ENCODE data around the gene SLC2A6. TPM values are rescaled to one million over a fixed set of nuclear protein-coding genes. Genes with fewer than 3 reads are reported as not detected.

SLC2A6 gene
- total and polyA plus RNA-seq, 2 donors (not counting 1 experiment from before 2014, with no cell fraction given) = 7.6 to 9.1 TPM

GRCh38 chr9:133518200-133518599 is 39.3 kb upstream of the SLC2A6 start:
- TF ChIP-seq CTCF (conservative IDR thresholded peaks at IDR 0.05 in 1 of 2, IDR thresholded peaks at IDR 0.05 in 1 of 2; ENCODE audit: low read depth in 1 of 2, low read length in 2 of 2) = no peak
- no peaks in the 10 kb centered on the region for H3K36me3 ChIP-seq (ENCODE audit: control insufficient read depth, insufficient read depth, low read length)
- DNase-seq (ENCODE audit: low read depth in 2 of 2) = no peak
- H3K4me3 ChIP-seq (replicated peaks in 1 of 4; ENCODE audit: control extremely low read depth in 1 of 4, insufficient read depth in 1 of 4, low read depth in 3 of 4, low read length in 4 of 4) = no peak overlapping the region
- no peaks in the 10 kb centered on the region for H4K20me1 ChIP-seq (ENCODE audit: control insufficient read depth, extremely low read depth, insufficient read depth, low read length)
- peaks cover 5% of the 10 kb centered on the region for H3K27me3 ChIP-seq (ENCODE audit: control insufficient read depth, insufficient read depth, low read length)
- no peak overlapping the region for H3K4me2 ChIP-seq (ENCODE audit: extremely low read depth, insufficient read depth, low read length)
- no peak overlapping the region for H2AFZ ChIP-seq (ENCODE audit: low read length)
- no peaks in the 10 kb centered on the region for H3K79me2 ChIP-seq (ENCODE audit: control insufficient read depth, insufficient read depth, low read length)
- no peak overlapping the region for H3K9ac ChIP-seq (ENCODE audit: insufficient read depth, low read length)
- H3K4me1 ChIP-seq (ENCODE audit: control insufficient read depth, extremely low read depth, insufficient read depth, low read length) = no peaks in the 10 kb centered on the region
- no peak overlapping the region for H3K27ac ChIP-seq (ENCODE audit: insufficient read depth, low read length)
- H3K9me3 ChIP-seq (ENCODE audit: control insufficient read depth, insufficient read depth, low read depth, low read length) = no peaks in the 10 kb centered on the region

- H4K20me1 ChIP-seq (ENCODE audit: control insufficient read depth, extremely low read depth, insufficient read depth, low read length) = no peaks in the 10 kb centered on the region
- no peak overlapping the region for H3K4me3 ChIP-seq (replicated peaks in 1 of 4; ENCODE audit: control extremely low read depth in 1 of 4, insufficient read depth in 1 of 4, low read depth in 3 of 4, low read length in 4 of 4)
- H3K27me3 ChIP-seq (ENCODE audit: control insufficient read depth, insufficient read depth, low read length) = peaks cover 7% of the 10 kb centered on the region
- H2AFZ ChIP-seq (ENCODE audit: low read length) = no peak overlapping the region
- no peak overlapping the region for H3K27ac ChIP-seq (ENCODE audit: insufficient read depth, low read length)
- no peak for DNase-seq (ENCODE audit: low read depth in 2 of 2)
- H3K79me2 ChIP-seq (ENCODE audit: control insufficient read depth, insufficient read depth, low read length) = no peaks in the 10 kb centered on the region
- H3K9ac ChIP-seq (ENCODE audit: insufficient read depth, low read length) = no peak overlapping the region
- H3K4me2 ChIP-seq (ENCODE audit: extremely low read depth, insufficient read depth, low read length) = no peak overlapping the region
- no peaks in the 10 kb centered on the region for H3K36me3 ChIP-seq (ENCODE audit: control insufficient read depth, insufficient read depth, low read length)
- H3K4me1 ChIP-seq (ENCODE audit: control insufficient read depth, extremely low read depth, insufficient read depth, low read length) = no peaks in the 10 kb centered on the region
- no peak for TF ChIP-seq CTCF (conservative IDR thresholded peaks at IDR 0.05 in 1 of 2, IDR thresholded peaks at IDR 0.05 in 1 of 2; ENCODE audit: low read depth in 1 of 2, low read length in 2 of 2)
- H3K9me3 ChIP-seq (ENCODE audit: control insufficient read depth, insufficient read depth, low read depth, low read length) = no peaks in the 10 kb centered on the region
Measured at GRCh38 chr9:133517711-133518110, 38.8 kb upstream of the SLC2A6 start.

- Histone ChIP-seq H2AFZ (ENCODE audit: low read length) (no peak overlapping the region), H3K9me3 (ENCODE audit: control insufficient read depth, insufficient read depth, low read depth, low read length) (peaks cover 3% of the 10 kb centered on the region), H3K79me2 (ENCODE audit: control insufficient read depth, insufficient read depth, low read length) (no peaks in the 10 kb centered on the region), H3K36me3 (ENCODE audit: control insufficient read depth, insufficient read depth, low read length) (no peaks in the 10 kb centered on the region), H4K20me1 (ENCODE audit: control insufficient read depth, extremely low read depth, insufficient read depth, low read length) (no peaks in the 10 kb centered on the region), H3K9ac (ENCODE audit: insufficient read depth, low read length) (no peak overlapping the region), H3K4me2 (ENCODE audit: extremely low read depth, insufficient read depth, low read length) (no peak overlapping the region), H3K4me1 (ENCODE audit: control insufficient read depth, extremely low read depth, insufficient read depth, low read length) (no peaks in the 10 kb centered on the region), H3K27me3 (ENCODE audit: control insufficient read depth, insufficient read depth, low read length) (peaks cover 7% of the 10 kb centered on the region), H3K4me3 (replicated peaks in 1 of 4; ENCODE audit: control extremely low read depth in 1 of 4, insufficient read depth in 1 of 4, low read depth in 3 of 4, low read length in 4 of 4) (no peak overlapping the region), H3K27ac (ENCODE audit: insufficient read depth, low read length) (no peak overlapping the region)
- DNase-seq (ENCODE audit: low read depth in 2 of 2) = no peak
- TF ChIP-seq EZH2 (IDR thresholded peaks at IDR 0.05; ENCODE audit: low read length, missing control alignments) (no peak), CTCF (conservative IDR thresholded peaks at IDR 0.05 in 1 of 2, IDR thresholded peaks at IDR 0.05 in 1 of 2; ENCODE audit: low read depth in 1 of 2, low read length in 2 of 2) (no peak)
Measured at GRCh38 chr9:133516961-133517350, 38.1 kb upstream of the SLC2A6 start.
